Inferior parietal cortex (tissue), 1 donor: ENCODE data around the gene VEPH1.

Experiments used
- DNase-seq: peaks from one replicate; pipeline ENCODE4 v3.0.0-alpha.2; 2016; ENCODE audit errors: extremely low spot score

Gene VEPH1

DNA sequence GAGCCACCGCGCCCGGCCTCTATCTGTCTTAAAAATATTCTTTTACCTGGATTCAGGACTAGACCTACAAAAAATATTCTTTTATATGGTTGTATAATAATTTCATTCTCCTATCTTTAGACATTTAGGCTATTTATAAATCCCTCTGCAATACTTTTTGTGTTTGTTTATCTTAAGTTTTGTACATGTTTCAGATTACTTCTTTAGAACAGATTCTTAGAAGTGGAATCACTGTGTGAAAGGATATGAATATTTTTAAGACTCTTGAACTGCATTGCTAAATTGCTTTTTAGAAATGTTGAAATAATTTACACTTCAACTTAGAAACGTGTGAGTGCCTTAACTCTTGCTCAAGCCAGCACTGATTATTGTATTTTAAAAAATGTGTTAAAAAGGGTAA lies 197.8 kb downstream of the VEPH1 start:
- DNase-seq, result no peak

DNA sequence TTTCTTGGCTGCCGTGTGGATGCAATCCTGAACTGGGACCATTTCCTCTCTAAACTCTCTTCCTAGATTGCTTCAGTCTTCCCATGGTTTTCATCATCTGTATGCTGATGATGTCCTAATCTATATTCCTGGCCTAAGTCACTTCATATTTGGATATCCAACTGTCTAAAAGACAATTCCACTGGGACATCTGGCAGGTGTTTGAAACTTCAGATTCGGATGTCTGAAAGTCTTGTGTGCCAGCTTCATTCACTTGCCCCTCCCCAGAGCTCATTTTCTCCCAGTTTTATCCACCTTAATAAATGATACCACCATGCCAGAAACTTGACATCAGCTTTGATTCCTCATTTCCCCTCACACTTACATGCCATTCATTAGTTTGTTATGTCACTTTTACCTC lies 201.5 kb downstream of the VEPH1 start:
- DNase-seq, result no peak

DNA sequence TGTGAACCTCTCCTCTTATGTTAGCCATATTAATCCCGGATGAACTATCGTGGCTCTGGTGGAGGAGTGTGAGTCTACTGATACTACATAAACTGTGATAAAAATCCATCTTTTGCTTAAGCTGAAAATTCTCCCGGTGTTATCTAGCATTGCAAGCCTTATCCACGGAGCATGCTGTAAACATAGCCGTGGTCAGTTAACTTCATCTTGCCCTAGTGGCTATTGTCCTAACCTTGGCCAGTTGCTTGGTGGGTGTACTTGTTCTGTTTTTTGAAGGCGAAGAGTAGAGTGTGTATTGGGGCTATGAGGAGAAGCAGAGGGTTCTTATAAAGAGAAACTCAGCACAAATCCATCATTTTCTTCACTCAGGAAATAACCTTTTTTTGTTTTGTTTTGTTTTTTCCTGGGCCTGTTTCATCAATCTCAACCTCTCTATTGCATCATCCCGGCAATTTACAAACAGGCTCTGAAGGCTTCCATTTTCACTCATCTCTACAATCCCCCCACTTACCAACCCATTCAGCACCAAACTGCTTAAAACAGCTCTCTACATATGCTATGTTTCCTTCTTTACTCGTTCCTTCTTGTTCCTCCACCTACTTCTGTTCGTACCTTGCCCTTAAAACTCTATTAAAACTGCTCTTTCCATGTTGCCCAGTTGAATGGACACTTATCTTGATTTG lies 202.1 kb downstream of the VEPH1 start:
- DNase-seq, result no peak

DNA sequence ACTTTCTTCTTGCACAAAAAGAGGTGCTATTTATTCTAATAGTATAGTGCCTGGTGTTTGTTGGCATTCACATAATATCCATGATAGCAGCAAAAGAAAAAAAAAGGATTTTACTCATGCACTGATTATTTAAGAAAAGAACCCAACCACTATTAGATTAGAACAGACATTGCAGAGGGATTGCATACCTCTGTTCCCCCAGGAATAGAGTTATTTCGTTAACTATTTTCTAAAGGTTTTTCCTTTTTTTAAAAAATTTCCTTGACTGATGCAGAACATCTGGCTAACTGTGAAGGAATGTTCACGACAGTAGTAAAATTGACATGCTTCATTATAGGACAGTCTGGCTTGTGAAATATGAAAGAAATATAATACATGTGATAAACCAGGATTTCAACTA lies 203.1 kb downstream of the VEPH1 start:
- no peak for DNase-seq

DNA sequence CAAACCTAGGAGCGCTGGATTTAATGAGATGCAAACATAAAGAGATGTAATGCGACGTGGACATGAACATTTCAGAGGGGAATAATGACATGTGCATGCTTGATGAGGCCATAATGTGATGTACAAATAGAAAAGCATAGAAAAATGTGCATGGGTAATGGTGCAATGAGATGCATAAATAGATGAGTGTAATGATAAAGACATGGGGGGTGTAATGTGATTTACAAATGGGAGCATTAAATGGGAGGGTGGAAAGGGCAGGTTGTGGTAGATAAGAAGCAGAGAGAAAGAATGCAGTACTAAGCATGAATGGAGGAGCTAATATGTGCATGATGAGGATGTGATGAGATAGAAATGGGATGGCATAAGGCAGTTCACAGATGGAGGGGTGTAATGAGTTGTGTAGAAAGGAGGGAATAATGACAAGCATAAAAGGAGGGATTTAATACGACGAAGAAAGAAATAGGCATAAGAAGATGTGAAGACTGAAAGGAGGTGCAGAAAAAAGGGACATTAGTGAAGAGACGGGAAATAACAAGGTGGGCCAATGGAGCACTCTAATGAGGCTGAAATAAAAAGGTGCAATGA lies 205.8 kb downstream of the VEPH1 start:
- DNase-seq, result no peak

DNA sequence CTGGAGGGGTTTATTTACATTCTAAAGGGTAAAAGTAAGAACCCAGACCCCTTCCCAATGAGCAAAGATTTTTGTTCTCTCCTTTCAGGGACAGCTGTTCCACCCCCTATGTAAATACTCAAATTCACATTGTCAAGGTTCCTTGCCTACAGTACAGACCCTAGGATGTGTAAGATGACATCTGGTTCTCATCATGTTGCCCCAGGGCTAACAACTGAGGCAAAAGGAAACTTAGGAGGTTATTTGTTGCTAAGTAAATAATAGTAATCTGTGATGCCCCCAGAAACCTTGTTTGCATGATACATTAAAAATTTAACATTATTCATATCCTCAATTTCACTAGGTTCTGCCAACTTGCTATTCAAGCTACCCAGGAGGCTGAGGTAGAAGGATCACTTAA lies 208.3 kb downstream of the VEPH1 start:
- DNase-seq, result no peak

DNA sequence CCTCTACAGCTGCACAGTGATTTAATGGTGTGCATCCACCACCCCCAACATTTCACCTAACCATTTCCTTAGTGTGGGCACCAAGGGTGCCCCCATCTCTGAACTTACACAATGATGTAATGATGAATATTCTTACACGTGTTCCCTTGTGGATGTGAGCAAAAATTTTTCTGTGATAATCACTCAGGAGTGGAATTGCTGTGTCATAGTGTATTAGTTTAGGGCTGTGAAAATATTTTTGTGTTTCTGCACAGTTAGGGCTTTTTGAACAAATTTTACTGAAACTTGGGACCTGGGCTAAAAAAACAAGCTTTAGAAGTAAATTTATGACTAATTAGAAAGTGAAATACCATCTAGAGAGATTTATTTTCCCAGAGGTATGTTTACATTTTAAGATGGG lies 208.7 kb downstream of the VEPH1 start:
- DNase-seq, result no peak

DNA sequence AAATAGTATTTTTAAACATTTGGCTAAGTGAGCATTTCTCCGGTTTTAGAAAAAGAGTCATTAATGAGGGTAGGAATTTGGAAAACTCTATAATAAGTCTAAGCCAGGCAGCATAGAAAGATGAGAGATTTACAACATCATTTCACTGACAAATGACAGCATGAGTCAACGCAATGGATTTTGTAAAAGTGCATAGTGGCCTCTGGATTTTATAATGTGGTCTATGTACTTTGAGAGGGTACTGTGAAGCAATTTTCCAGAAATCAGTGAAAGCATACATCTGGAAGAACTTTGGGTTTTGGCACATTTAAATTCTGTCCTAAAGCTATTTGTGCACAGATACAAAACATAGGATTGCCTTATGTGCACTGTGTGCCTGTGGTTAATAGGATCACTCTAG lies 212.4 kb downstream of the VEPH1 start:
- no peak for DNase-seq

DNA sequence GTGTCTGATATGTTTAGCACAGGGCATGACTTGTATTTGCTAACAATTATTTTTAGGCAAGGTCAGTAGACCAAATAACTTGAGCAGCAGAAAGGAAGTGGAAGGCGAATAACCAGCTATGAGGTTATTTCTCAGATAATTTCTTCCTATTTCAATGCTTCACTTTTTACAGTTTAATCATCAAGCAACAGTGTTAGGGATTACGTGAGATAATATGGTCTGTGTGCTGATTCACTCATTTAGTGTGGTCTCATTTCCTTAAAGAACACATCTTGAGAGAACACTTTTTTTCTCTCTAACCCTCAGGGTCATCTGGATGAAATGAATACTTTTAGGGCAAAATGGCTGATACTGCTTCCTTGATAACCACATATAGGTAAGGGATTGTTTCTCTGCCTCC lies 217.2 kb downstream of the VEPH1 start:
- no peak for DNase-seq

DNA sequence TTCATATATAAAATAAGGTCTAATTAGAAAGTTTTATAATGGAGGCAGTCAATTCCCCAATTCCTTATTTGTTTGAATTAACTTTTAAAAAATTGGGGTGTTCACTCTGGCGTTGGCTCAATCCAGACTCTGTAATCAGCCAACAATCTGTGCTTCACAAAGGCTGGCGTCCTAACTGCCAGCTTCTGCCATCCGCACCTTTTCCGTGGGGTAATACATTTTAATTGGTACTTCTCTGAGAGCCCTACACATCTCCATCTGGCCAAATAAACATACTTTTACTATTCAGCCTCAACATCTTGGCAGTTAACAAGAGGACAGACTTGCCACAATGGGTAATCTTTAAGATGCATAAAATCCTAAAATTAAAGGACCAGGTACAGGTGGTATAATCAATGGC lies 218.1 kb downstream of the VEPH1 start:
- no peak for DNase-seq

DNA sequence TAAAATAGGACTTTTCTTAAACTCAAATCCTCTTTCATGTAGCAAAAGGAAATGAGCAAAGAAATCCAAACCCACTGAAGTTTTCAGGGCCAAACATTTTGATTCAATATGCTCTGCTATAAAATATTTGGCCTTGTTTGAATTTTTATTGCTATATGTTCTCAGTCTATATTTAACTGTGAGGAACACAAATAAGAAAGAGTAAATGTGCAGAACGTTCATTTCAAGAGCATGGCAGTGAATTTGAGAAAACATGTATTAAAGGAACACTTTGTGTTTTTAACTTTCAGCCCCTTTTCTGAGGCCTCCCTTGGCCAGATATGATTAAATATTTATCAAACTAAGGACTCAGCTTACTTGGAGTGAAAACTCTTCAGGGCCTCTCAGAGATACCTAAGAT lies 218.5 kb downstream of the VEPH1 start:
- no peak for DNase-seq

DNA sequence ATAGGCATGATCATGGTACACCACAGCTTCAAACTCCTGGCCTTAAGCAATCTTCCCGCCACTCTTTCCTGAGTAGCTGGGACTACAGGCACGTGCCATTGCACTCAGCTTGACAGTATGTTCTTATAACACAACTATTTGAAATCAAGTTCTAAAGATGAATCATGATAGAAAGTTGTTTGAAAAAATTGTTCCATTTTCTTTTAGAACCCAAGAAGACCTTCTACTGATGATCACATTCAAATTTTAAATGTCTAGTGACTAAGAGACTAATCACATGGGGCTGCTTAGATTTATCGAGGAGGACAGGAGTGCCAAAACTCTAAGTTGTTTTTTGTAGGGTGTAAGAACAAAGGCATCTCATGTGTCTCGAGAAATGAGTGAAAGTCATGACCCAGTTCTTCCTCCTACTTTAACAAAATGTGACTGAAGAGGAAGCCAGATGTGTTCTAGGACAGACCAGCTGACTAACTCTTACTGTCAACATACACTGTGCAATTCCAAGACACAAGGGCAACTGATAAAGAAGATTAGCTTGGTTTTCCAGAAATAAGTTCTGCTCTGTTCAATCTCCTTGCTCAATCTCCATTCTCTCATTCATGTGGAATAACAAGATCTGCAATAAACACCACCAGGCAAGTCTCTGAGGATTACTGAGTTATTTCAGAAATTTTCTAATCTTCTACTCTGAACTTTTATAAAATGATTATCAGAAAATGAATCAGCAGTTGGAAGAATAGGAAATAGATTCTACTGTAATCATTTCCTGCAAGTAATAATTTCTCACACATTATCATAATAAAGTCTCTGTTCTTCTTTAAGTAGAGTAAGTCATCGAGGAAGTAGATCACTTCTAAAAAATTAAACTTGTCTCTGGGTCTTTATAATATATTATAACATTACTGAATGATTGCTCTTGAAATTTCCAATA lies 220.7 kb downstream of the VEPH1 start:
- DNase-seq, result no peak

DNA sequence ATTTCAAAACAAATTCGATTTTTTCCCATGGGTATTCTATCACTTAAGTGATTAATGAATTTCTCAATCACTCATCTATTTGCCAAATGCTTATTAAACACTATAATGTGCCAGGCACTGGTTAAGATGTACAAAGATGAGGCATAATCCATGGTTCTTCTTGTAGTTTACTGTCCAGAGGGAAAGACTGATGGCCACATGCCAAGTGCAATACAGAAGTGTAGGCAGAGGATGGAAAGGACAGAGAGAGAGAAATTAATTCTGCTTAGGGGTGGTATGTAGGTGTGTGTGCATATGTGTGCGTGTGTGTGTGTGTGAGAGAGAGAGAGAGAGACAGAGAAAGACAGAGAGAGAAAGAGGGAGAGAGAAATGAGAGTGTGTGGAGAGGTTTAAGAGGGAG lies 222.4 kb downstream of the VEPH1 start:
- DNase-seq, result no peak

DNA sequence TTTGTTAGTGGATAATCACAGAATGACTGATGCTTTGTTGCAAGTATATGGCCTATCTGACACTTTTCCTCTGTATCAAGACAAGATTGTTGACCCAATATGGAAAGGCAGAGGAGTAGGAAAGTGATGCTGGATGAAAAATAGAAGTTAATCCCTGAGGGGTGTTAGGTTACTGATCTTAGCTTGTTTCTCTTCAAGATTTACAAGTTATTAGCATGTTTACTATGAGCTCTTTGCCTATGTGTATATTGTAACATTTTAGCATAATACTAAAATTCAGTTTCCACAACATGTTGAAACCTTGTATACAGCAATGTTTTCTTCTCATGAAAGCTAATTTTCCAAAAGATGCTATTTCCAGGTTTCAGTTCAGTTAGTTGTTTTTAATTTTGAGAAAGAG lies 222.9 kb downstream of the VEPH1 start:
- DNase-seq, result no peak

DNA sequence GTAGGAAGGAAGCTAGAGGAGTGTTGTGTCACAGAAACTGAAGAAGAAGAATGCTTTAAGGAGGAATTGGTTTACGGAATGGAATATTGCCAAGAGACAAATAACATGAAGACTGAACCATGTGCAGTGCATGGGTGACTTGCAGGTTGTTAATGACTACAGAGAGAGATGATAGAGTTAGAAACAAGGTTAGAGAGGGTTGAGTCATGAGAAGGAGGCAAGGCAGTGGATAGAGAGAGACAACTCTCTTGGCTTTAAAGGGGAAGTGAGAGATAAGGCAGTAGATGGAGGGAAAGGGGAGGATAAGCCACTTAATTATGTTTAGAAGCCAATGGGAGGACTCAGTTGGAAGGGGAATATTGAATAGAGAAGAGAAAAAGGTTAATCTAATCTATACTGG lies 224.0 kb downstream of the VEPH1 start:
- no peak for DNase-seq

DNA sequence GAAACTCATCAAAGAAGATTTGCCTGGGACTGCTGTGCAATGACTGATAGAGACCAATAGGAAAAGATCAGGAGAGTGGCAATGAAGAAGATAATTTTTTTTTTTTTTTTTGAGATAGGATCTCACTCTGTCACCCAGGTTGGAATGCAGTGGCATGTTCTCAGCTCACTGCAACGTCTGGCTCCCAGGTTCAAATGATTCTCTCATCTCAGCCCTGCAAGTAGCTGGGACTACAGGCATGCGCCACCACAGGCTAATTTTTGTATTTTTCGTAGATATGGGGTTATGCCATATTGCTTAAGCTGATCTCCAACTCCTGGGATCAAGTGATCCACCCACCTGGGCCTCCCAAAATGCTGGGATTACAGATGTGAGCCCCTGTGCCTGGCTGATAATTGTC lies 226.4 kb downstream of the VEPH1 start:
- DNase-seq, result no peak

DNA sequence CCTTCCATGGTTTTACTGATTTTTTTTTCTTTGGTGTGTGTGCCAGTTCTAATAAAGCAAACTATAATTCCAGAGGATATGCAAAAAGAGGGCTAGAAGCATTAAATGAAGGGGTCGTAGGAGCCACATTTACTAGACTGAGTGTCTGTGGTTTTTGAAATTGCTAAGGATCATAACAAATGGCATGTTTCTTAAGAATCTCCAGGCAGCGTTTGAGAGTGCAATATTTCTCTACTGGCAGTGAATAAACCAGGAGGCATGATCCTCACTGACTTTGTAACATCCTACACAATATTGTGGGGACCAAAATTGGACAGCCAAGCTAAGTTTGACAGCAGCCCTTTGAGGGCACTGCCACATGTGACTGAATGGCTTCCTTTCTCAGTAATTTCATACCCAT lies 227.4 kb downstream of the VEPH1 start:
- no peak for DNase-seq

DNA sequence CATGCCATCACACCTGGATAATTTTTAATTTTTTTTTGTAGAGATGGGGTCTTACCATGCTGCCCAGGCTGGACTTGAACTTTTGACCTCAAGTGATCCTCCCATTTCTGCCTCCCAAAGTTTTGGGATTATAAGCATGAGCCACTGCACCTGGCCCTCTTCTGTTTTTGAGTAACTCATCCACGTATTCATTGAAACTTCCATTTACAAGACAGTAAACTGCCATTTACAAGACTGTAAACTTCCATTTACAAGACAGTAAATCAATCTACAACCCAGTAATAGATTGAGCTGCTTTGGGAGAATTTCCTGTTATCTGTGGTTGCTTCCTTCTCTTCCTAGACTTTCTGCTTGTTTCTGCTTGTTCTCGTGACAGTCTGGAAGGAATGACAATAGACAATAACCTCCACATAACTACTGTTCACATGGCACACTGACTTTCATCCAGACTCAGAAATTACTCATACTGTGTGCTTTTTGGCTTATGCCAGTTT lies 228.5 kb downstream of the VEPH1 start:
- DNase-seq, result peak; percentile 15

DNA sequence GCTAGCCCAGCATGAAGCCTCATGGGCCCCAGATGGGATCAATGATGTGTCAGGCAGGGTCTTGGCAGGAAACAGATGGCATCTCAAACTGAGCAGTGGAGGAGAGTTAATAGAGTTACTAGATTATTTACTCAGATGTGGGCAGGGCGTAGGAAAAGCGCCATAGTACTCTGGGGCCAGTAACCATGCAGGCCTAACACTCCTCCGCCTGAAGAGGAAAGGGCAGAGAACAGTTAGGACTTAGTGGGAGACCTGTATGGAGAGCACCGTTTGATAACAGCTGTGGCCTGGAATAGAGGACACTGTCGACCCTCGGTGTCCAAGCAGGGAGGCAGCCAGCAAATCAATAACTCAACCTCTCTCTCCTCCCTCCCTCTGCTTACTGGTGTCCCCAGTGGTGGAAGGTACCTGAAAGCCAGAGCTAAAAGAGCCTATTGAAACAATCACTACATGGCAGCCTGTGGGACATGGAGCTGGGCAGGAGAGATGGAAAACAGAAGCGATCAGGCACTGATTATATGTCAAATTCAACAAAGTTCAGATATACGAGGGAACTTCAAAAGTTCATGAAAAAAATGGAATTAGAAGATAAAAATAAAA lies 231.8 kb downstream of the VEPH1 start:
- DNase-seq, result no peak

DNA sequence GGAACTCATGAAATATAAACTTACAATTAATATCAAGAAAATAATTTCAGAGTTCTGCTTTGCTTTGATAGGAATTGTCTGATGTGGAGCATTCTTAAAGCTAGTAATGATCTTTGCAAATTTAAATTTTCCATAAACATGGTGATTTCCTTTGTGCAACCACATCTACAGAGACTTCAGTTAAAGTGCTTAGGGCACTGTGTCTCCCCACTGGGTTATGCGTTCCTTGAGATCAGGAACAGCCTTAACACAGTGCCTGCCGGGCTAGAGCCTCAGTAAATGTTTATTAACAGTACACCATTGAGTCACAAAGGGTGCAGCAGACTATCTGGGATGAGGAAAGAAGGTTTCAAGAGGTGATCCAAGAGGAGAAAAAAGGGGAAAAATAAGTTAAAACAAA lies 235.2 kb downstream of the VEPH1 start:
- no peak for DNase-seq

DNA sequence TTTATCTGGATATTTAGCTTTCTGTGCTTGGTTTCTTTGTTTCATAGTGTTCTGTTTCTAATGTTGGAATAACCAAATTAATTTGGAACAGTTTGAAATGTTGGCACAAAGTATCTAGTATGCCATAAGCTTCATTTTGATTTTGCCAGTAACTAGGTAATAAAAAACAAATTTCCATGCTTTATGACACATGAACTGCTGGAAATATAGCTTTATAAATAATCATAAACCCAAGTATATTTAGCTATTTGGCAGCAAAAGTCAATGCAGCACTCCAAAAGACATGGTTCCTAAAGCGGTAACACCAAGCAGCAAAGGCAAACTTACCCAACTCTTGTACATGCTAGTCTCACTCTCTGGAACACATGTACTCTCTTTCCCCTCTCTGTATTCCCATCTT lies 237.3 kb downstream of the VEPH1 start:
- no peak for DNase-seq

DNA sequence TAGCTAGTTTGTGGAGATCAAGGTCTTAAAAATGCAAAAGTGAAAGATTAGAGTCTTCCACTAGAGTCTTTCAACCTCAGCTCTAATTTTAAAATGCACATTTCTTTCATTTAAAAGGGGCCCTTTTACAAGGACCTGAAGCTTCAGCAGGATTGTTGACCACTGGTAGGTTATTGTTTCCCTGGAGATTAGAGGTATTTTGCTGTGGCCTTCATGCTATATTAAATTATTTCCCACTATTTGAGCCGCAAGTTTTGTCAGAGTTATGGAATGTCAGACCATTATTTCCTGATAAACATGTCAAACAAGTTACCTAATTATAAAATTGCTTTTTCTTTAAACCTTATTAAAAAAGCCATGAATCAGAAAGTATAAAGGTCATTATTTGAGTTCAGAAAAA lies 240.2 kb downstream of the VEPH1 start:
- DNase-seq, result no peak
